Spinal cord (tissue), 10 donors: ENCODE results near the gene SLX4IP. TPM values are rescaled to one million over a fixed set of nuclear protein-coding genes. Genes with fewer than 3 reads are reported as not detected.
A peak's percentile ranks its signal among the peaks of the same experiment; 100 is the strongest.

ENCODE experiments used
- DNase-seq, 6 donors: peaks; one replicate each; pipeline versions ENCODE4 v3.0.0 to v3.0.0-alpha.2; 2013 to 2015; ENCODE audit warnings: low spot score in 6 of 6, low read depth in 4 of 6
- H3K27ac ChIP-seq: one replicate; pipeline ENCODE4 v1.5.1; 2013; ENCODE audit warnings: low read depth, low read length, control low read depth
- H3K27me3 ChIP-seq: one replicate; pipeline ENCODE4 v1.6.1; 2013; ENCODE audit warnings: low read length; ENCODE audit not compliant: control insufficient read depth, insufficient read depth
- H3K36me3 ChIP-seq: one replicate; pipeline ENCODE4 v1.6.1; 2013; ENCODE audit warnings: low read length; ENCODE audit not compliant: control insufficient read depth, insufficient read depth
- H3K4me1 ChIP-seq: one replicate; pipeline ENCODE4 v1.6.1; 2013; ENCODE audit warnings: low read length; ENCODE audit not compliant: control insufficient read depth, insufficient read depth
- H3K4me3 ChIP-seq: one replicate; pipeline ENCODE4 v1.5.1; 2013; ENCODE audit warnings: low read depth, low read length, control low read depth
- H3K9me3 ChIP-seq: one replicate; pipeline ENCODE4 v1.6.1; 2013; ENCODE audit warnings: low read length; ENCODE audit not compliant: control insufficient read depth, insufficient read depth
- WGBS: methylation state at CpG from one replicate; pipeline ENCODE4 v1.1.5; 2013; ENCODE audit warnings: missing lambda C conversion rate; ENCODE audit not compliant: insufficient coverage; 5-methylcytosine and 5-hydroxymethylcytosine counted together
- polyA plus RNA-seq, 2 donors: library from polyadenylated mRNA; unstranded; fragments of 120-200 nt; gene quantifications; one replicate each; pipeline ENCODE4 v1.2.1, GENCODE V29; 2013; ENCODE audit not compliant: insufficient read length in 2 of 2
- total RNA-seq, 2 donors: library from RNA; depleted of rRNA in 1 of 2; stranded (reverse); fragments of 120-200 nt in 1 of 2; fragments of >200 nt in 1 of 2; gene quantifications; one replicate each; pipeline versions ENCODE4 v1.2.3 to v1.2.4, GENCODE V29; 2013 to 2014
- donor health status: healthy.

Gene SLX4IP
- total and polyA plus RNA-seq, 4 donors, result 7.9 to 10.5 (median 9.7) TPM

DNA sequence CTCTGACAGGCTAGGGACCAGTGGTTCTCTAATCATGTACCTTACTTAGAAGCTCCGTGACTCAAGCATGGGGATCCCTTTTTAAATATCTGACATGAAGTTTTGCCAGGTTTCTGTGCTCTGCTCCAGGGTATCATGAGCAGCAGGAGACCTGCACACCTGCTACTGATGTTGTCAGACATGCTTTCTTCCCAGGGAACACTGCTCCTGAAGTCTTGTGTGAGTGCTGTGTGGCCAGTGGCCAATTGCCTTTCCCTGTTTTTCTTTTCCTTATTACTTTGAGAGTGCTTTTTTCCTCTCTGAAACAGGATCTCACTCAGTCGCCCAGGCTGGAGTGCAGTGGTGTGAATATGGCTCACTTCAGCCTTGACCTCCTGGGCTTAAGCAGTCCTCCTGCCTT, 26.4 kb downstream of the SLX4IP start:
- Histone ChIP-seq H3K27ac (no peak overlapping the region), H3K27me3 (no peaks in the 10 kb centered on the region), H3K36me3 (no peaks in the 10 kb centered on the region), H3K4me3 (no peak overlapping the region), H3K4me1 (no peaks in the 10 kb centered on the region), H3K9me3 (peaks cover 2% of the 10 kb centered on the region)
- 100% methylated on average over 1 of the region's 2 CpGs for WGBS
- no peak for DNase-seq

- no peak for DNase-seq
These were observed 27.4 kb downstream of the SLX4IP start for GRCh38 chr20:10462516-10462915.

DNA sequence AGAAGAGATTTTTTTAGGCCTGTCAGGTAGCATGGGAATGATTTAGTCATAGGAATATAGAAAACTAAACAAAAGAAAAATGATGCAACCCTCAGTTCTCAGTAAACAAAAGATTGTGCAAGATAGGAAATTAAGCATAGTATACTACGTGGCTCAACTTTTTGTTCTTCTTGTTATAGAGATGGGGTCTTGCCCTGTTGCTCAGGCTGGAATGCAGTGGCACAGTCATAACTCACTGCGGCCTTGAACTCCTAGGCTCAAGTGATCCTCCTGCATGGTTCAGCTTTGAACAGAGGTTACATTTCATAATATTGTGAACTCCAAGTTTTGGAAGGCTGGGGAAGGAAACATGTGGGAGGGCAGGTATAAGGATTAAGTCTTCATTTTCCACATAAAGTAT, 28.5 kb downstream of the SLX4IP start:
- Histone ChIP-seq H3K27ac (no peak overlapping the region), H3K9me3 (no peaks in the 10 kb centered on the region), H3K4me1 (no peaks in the 10 kb centered on the region), H3K4me3 (no peak overlapping the region), H3K27me3 (no peaks in the 10 kb centered on the region), H3K36me3 (no peaks in the 10 kb centered on the region)
- no peak for DNase-seq
- 100% methylated on average over 2 of the region's 2 CpGs for WGBS

More at GRCh38 chr20:10462516-10462915, 27.4 kb downstream of the SLX4IP start:
- no peaks in the 10 kb centered on the region for H3K27me3 ChIP-seq
- H3K36me3 ChIP-seq, result no peaks in the 10 kb centered on the region
- H3K4me3 ChIP-seq, result no peak overlapping the region
- no peaks in the 10 kb centered on the region for H3K4me1 ChIP-seq
- H3K9me3 ChIP-seq, result no peaks in the 10 kb centered on the region
- H3K27ac ChIP-seq, result no peak overlapping the region

- H3K9me3 ChIP-seq, result no peaks in the 10 kb centered on the region
- no peaks in the 10 kb centered on the region for H3K36me3 ChIP-seq
- no peak overlapping the region for H3K4me3 ChIP-seq
- peaks cover 4% of the 10 kb centered on the region for H3K4me1 ChIP-seq
- no peaks in the 10 kb centered on the region for H3K27me3 ChIP-seq
- no peak for DNase-seq
- WGBS, result 100% methylated on average over 1 of the region's 3 CpGs
- no peak overlapping the region for H3K27ac ChIP-seq
These were observed 30.0 kb downstream of the SLX4IP start for GRCh38 chr20:10465135-10465534.

DNA sequence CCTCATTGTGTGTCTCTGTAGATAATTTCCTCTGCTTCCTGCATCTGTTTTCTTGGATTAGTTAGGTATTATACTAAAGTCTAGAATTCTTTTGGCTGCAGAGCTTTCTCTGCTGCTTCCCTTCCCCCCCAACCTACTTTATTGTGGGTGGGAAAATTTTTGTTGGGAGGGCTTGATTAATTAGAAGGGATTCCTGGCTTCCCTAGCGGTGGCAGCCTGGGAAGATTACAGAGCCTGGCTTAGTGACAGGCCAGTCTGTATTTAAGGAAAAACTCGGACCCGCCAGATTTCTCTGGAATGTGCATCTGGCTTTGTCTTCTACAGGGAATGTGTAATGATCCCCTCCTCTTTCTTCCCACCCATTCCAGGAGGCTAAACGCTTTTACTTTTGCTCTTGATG, 31.2 kb downstream of the SLX4IP start:
- H3K9me3 ChIP-seq, result no peaks in the 10 kb centered on the region
- peak in 2 of 6 donors; percentile 35 to 69 for DNase-seq
- WGBS, result 60% methylated on average over 1 of the region's 4 CpGs
- no peaks in the 10 kb centered on the region for H3K27me3 ChIP-seq
- H3K4me3 ChIP-seq, result no peak overlapping the region
- H3K4me1 ChIP-seq, result peaks cover 4% of the 10 kb centered on the region
- H3K27ac ChIP-seq, result peak overlapping the region; percentile 50
- H3K36me3 ChIP-seq, result no peaks in the 10 kb centered on the region

GRCh38 chr20:10466855-10467254, 31.8 kb downstream of the SLX4IP start:
- no CpG with 5 or more reads among the region's 3 CpGs for WGBS
- no peaks in the 10 kb centered on the region for H3K36me3 ChIP-seq
- no peak for DNase-seq
- H3K9me3 ChIP-seq, result no peaks in the 10 kb centered on the region
- H3K27ac ChIP-seq, result peak overlapping the region; percentile 50
- H3K4me1 ChIP-seq, result peaks cover 4% of the 10 kb centered on the region
- no peaks in the 10 kb centered on the region for H3K27me3 ChIP-seq
- H3K4me3 ChIP-seq, result no peak overlapping the region

GRCh38 chr20:10467681-10468339, 32.7 kb downstream of the SLX4IP start:
- H3K27ac ChIP-seq, result peak overlapping the region; percentile 53
- no peak for DNase-seq
- peaks cover 4% of the 10 kb centered on the region for H3K4me1 ChIP-seq
- H3K4me3 ChIP-seq, result no peak overlapping the region
- WGBS, result 60% methylated on average over 2 of the region's 3 CpGs
- no peaks in the 10 kb centered on the region for H3K27me3 ChIP-seq
- no peaks in the 10 kb centered on the region for H3K36me3 ChIP-seq
- H3K9me3 ChIP-seq, result no peaks in the 10 kb centered on the region

- Histone ChIP-seq H3K27me3 (no peaks in the 10 kb centered on the region), H3K9me3 (no peaks in the 10 kb centered on the region), H3K4me3 (no peak overlapping the region), H3K27ac (peak overlapping the region; percentile 53), H3K4me1 (peaks cover 4% of the 10 kb centered on the region), H3K36me3 (no peaks in the 10 kb centered on the region)
- no peak for DNase-seq
- WGBS, result 63% methylated on average over 2 of the region's 2 CpGs
These were observed 33.3 kb downstream of the SLX4IP start for GRCh38 chr20:10468340-10468845.

- Histone ChIP-seq H3K27ac (no peak overlapping the region), H3K4me3 (no peak overlapping the region), H3K9me3 (no peaks in the 10 kb centered on the region), H3K4me1 (peaks cover 4% of the 10 kb centered on the region), H3K27me3 (no peaks in the 10 kb centered on the region), H3K36me3 (no peaks in the 10 kb centered on the region)
- 67% methylated on average over 1 of the region's 2 CpGs for WGBS
- no peak for DNase-seq
These were observed 34.0 kb downstream of the SLX4IP start for GRCh38 chr20:10469056-10469455.

DNA sequence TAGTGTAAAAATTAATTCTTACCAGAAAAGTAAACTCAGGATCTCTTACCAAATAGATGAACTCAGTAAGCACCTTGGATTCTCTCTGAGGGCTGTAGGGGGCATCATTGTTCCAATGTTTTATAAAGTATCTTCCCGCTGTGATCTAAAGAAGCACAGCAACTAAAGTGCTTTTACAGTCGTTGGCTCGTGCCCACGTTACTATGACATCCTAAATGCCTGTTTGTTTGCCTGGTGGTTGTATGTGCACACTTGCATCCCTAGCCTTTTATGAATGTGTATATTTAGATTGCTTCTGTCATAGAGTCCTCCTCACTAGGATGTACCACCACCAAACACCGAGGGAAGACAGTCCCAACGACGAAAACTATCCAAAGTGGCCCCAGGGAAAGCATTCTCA, 34.5 kb downstream of the SLX4IP start:
- H3K27ac ChIP-seq, result peak overlapping the region; percentile 63
- DNase-seq, result peak; percentile 74 to 97 (median 83)
- H3K27me3 ChIP-seq, result no peaks in the 10 kb centered on the region
- H3K9me3 ChIP-seq, result no peaks in the 10 kb centered on the region
- no peaks in the 10 kb centered on the region for H3K36me3 ChIP-seq
- 8% methylated on average over 4 of the region's 7 CpGs for WGBS
- no peak overlapping the region for H3K4me3 ChIP-seq
- H3K4me1 ChIP-seq, result peaks cover 4% of the 10 kb centered on the region
